Smooth muscle cell (in vitro differentiated cells): ENCODE measurements around the gene COL13A1. TPM values are rescaled to one million over a fixed set of nuclear protein-coding genes. Genes with fewer than 3 reads are reported as not detected.

Experiments
- DNase-seq: peaks from one replicate; lab custom pipeline; 2025; ENCODE audit not compliant: unreplicated experiment; lab: John Stamatoyannopoulos, UW
- H2AFZ ChIP-seq: fragments of 200-600 bp; sonication (generic); 2 replicates; pipeline ENCODE4 v1.6.0; 2016; ENCODE audit warnings: antibody characterized with exemption, low read depth, mild to moderate bottlenecking
- H3F3A ChIP-seq: fragments of 200-600 bp; sonication (generic); 2 replicates; pipeline ENCODE4 v1.6.0; 2017; ENCODE audit warnings: antibody characterized with exemption, low read depth
- H3K27ac ChIP-seq: fragments of 200-600 bp; sonication (generic); 2 replicates; pipeline ENCODE4 v1.5.1; 2016; ENCODE audit warnings: low read depth, mild to moderate bottlenecking
- H3K27me3 ChIP-seq: fragments of 200-600 bp; sonication (generic); 2 replicates; pipeline ENCODE4 v1.6.1; 2016; ENCODE audit warnings: low read depth, mild to moderate bottlenecking
- H3K36me3 ChIP-seq: fragments of 200-600 bp; sonication (generic); 2 replicates; pipeline ENCODE4 v1.5.1; 2016; ENCODE audit warnings: low read depth
- H3K4me1 ChIP-seq: fragments of 200-600 bp; sonication (generic); 2 replicates; pipeline ENCODE4 v1.5.1; 2016; ENCODE audit warnings: low read depth
- H3K4me2 ChIP-seq: fragments of 200-600 bp; sonication (generic); 2 replicates; pipeline ENCODE4 v1.6.0; 2016; ENCODE audit warnings: mild to moderate bottlenecking
- H3K4me3 ChIP-seq: fragments of 200-600 bp; sonication (generic); 2 replicates; pipeline ENCODE4 v1.5.1; 2016; ENCODE audit warnings: mild to moderate bottlenecking
- H3K79me2 ChIP-seq: fragments of 200-600 bp; sonication (generic); 2 replicates; pipeline ENCODE4 v1.6.0; 2016; ENCODE audit warnings: low read depth, mild to moderate bottlenecking
- H3K9ac ChIP-seq: fragments of 200-600 bp; sonication (generic); 2 replicates; pipeline ENCODE4 v1.6.0; 2016; ENCODE audit warnings: low read depth
- H3K9me3 ChIP-seq: fragments of 200-600 bp; sonication (generic); replicated peaks from 2 replicates; pipeline ENCODE4 v1.5.1; 2016; ENCODE audit warnings: low read depth
- H4K20me1 ChIP-seq: fragments of 200-600 bp; sonication (generic); 2 replicates; pipeline ENCODE4 v1.6.0; 2016; ENCODE audit warnings: low read depth
- CTCF ChIP-seq: fragments of 200-600 bp; sonication (generic); IDR thresholded peaks from 2 replicates; pipeline ENCODE4 v1.5.1; 2017; ENCODE audit warnings: borderline replicate concordance, mild to moderate bottlenecking, antibody characterized with exemption; ENCODE audit not compliant: insufficient read depth, poor library complexity, severe bottlenecking
- WGBS: methylation state at CpG from one replicate; pipeline ENCODE4 v1.1.7; 2016; ENCODE audit warnings: low lambda C conversion rate; 5-methylcytosine and 5-hydroxymethylcytosine counted together
- polyA plus RNA-seq: library from polyadenylated mRNA; unstranded; fragments of >200 nt; fragmentation: Nextera tagmentation; extraction: Ambion mirVana; gene quantifications from 2 replicates; pipeline ENCODE4 v1.2.1, GENCODE V29; 2016
- total RNA-seq: library from RNA; depleted of rRNA; stranded (reverse); fragments of >200 nt; gene quantifications from 2 replicates; pipeline ENCODE4 v1.2.3, GENCODE V29; 2014

The COL13A1 gene
- total and polyA plus RNA-seq, 2 experiments from 2014 or later = 6.1 to 15.0 TPM

- no peak for TF ChIP-seq CTCF
- Histone ChIP-seq H3K27ac (no peak overlapping the region), H3K36me3 (no peaks in the 10 kb centered on the region), H3K9me3 (no peaks in the 10 kb centered on the region), H2AFZ (no peak overlapping the region), H4K20me1 (no peaks in the 10 kb centered on the region), H3K27me3 (no peaks in the 10 kb centered on the region), H3F3A (no peaks in the 10 kb centered on the region), H3K4me2 (no peak overlapping the region), H3K9ac (no peak overlapping the region), H3K4me3 (no peak overlapping the region), H3K4me1 (peaks cover 24% of the 10 kb centered on the region), H3K79me2 (no peaks in the 10 kb centered on the region)
- no peak for DNase-seq
- 97% methylated on average over 10 of the region's 10 CpGs for WGBS
Observed at GRCh38 chr10:69897999-69898398, 96.3 kb downstream of the COL13A1 start.

GRCh38 chr10:69898524-69898923, 96.8 kb downstream of the COL13A1 start:
- no peaks in the 10 kb centered on the region for H3K9me3 ChIP-seq
- no peak overlapping the region for H3K9ac ChIP-seq
- H3K36me3 ChIP-seq = no peaks in the 10 kb centered on the region
- no peak overlapping the region for H3K4me3 ChIP-seq
- peaks cover 24% of the 10 kb centered on the region for H3K4me1 ChIP-seq
- H3F3A ChIP-seq = no peaks in the 10 kb centered on the region
- WGBS = 81% methylated on average over 9 of the region's 10 CpGs
- H3K79me2 ChIP-seq = no peaks in the 10 kb centered on the region
- DNase-seq = no peak
- H3K27me3 ChIP-seq = no peaks in the 10 kb centered on the region
- no peak overlapping the region for H3K27ac ChIP-seq
- no peaks in the 10 kb centered on the region for H4K20me1 ChIP-seq
- H3K4me2 ChIP-seq = no peak overlapping the region
- no peak overlapping the region for H2AFZ ChIP-seq
- no peak for TF ChIP-seq CTCF

- H3K36me3 ChIP-seq = no peaks in the 10 kb centered on the region
- WGBS = 93% methylated on average over 2 of the region's 2 CpGs
Observed at GRCh38 chr10:69898941-69899340, 97.2 kb downstream of the COL13A1 start.

More at GRCh38 chr10:69898941-69899340, 97.2 kb downstream of the COL13A1 start:
- no peaks in the 10 kb centered on the region for H3K9me3 ChIP-seq
- TF ChIP-seq CTCF = no peak
- no peaks in the 10 kb centered on the region for H3K79me2 ChIP-seq
- no peak overlapping the region for H3K9ac ChIP-seq
- peaks cover 24% of the 10 kb centered on the region for H3K4me1 ChIP-seq
- no peak for DNase-seq
- H3F3A ChIP-seq = no peaks in the 10 kb centered on the region
- no peaks in the 10 kb centered on the region for H3K27me3 ChIP-seq
- H3K4me3 ChIP-seq = no peak overlapping the region
- no peak overlapping the region for H2AFZ ChIP-seq
- H3K4me2 ChIP-seq = no peak overlapping the region
- no peak overlapping the region for H3K27ac ChIP-seq
- H4K20me1 ChIP-seq = no peaks in the 10 kb centered on the region
